ENCODE data around the gene XRCC3. TPM values are rescaled to one million over a fixed set of nuclear protein-coding genes. Genes with fewer than 3 reads are reported as not detected.

Gene XRCC3
- total and polyA plus RNA-seq, 7 experiments from 2014 or later: 5.1 to 38.9 (median 10.2) TPM

GRCh38 chr14:103686831-103687485 is 28.3 kb downstream of the XRCC3 start:
- DNase-seq (no peak), ATAC-seq (no peak)
- Histone ChIP-seq H3K9me3 (ENCODE audit: control insufficient read depth in 2 of 3, low read length in 3 of 3) (no peaks in the 10 kb centered on the region), H3K36me3 (ENCODE audit: control insufficient read depth in 2 of 3, insufficient read depth in 3 of 3, low read length in 3 of 3) (peaks cover 13 to 84% (median 17%) of the 10 kb centered on the region in 3 experiments), H3K27ac (ENCODE audit: low read depth, low read length) (no peak overlapping the region), H3K4me3 (ENCODE audit: low read length) (no peak overlapping the region), H3K27me3 (ENCODE audit: control insufficient read depth in 2 of 2, insufficient read depth in 2 of 2, low read length in 2 of 2) (no peaks in the 10 kb centered on the region), H3K4me1 (ENCODE audit: control insufficient read depth in 2 of 2, insufficient read depth in 2 of 2, low read length in 2 of 2) (no peaks in the 10 kb centered on the region)
- Mint-ChIP-seq H3K36me3 (peaks cover 0 to 21% (median 6%) of the 10 kb centered on the region in 5 donors), H3K4me1 (peaks cover 0 to 4% (median 0%) of the 10 kb centered on the region in 7 donors), H3K27me3 (no peaks in the 10 kb centered on the region), H3K4me3 (no peak overlapping the region), H3K9me3 (no peaks in the 10 kb centered on the region), H3K27ac (no peak overlapping the region)
- ChIA-PET CTCF (no interaction called here), POLR2A (interaction anchor here (1.1 to 1.7 kb wide), 2 partner anchors 9 to 13 kb away, joined by 3 read pairs; no protein-coding TSS in a partner anchor)
- intact Hi-C loops (cut with micrococcal nuclease): loop anchor here in 1 of 2 donors (10.0 kb wide), 1 partner anchor 58 kb away; no protein-coding TSS in a partner anchor

GRCh38 chr14:103685276-103686211 is 29.7 kb downstream of the XRCC3 start:
- H3K27ac Mint-ChIP-seq: no peak overlapping the region
- Histone ChIP-seq H3K4me1 (ENCODE audit: control insufficient read depth in 2 of 2, insufficient read depth in 2 of 2, low read length in 2 of 2) (no peaks in the 10 kb centered on the region), H3K27ac (ENCODE audit: low read depth, low read length) (no peak overlapping the region), H3K4me3 (ENCODE audit: low read length) (no peak overlapping the region), H3K9me3 (ENCODE audit: control insufficient read depth in 2 of 3, low read length in 3 of 3) (no peaks in the 10 kb centered on the region), H3K27me3 (ENCODE audit: control insufficient read depth in 2 of 2, insufficient read depth in 2 of 2, low read length in 2 of 2) (no peaks in the 10 kb centered on the region), H3K36me3 (ENCODE audit: control insufficient read depth in 2 of 3, insufficient read depth in 3 of 3, low read length in 3 of 3) (peaks cover 17 to 91% (median 24%) of the 10 kb centered on the region in 3 experiments)
- ATAC-seq (no peak), DNase-seq (no peak)
- intact Hi-C loops (cut with micrococcal nuclease): loop anchor here in 1 of 2 donors (10.0 kb wide), 1 partner anchor 59 kb away; no protein-coding TSS in a partner anchor
- ChIA-PET CTCF (no interaction called here), POLR2A (interaction anchor here (1.1 kb wide), 1 partner anchor 14 kb away, joined by 3 read pairs; no protein-coding TSS in a partner anchor)
- no peaks in the 10 kb centered on the region for H3K27me3 Mint-ChIP-seq
- no peaks in the 10 kb centered on the region for H3K9me3 Mint-ChIP-seq
- peaks cover 0 to 28% (median 9%) of the 10 kb centered on the region in 5 donors for H3K36me3 Mint-ChIP-seq
- H3K4me3 Mint-ChIP-seq: no peak overlapping the region
- peaks cover 0 to 4% (median 0%) of the 10 kb centered on the region in 7 donors for H3K4me1 Mint-ChIP-seq

- CTCF ChIA-PET: no interaction called here
- Mint-ChIP-seq H3K36me3 (peaks cover 0 to 34% (median 9%) of the 10 kb centered on the region in 5 donors), H3K27ac (no peak overlapping the region), H3K27me3 (no peaks in the 10 kb centered on the region), H3K4me1 (peaks cover 0 to 4% (median 0%) of the 10 kb centered on the region in 7 donors), H3K4me3 (no peak overlapping the region), H3K9me3 (no peaks in the 10 kb centered on the region)
- POLR2A ChIA-PET: no interaction called here
- H3K9me3 ChIP-seq (ENCODE audit: control insufficient read depth in 2 of 3, low read length in 3 of 3): no peaks in the 10 kb centered on the region
- ATAC-seq (no peak), DNase-seq (no peak)
- H3K4me1 ChIP-seq (ENCODE audit: control insufficient read depth in 2 of 2, insufficient read depth in 2 of 2, low read length in 2 of 2): no peaks in the 10 kb centered on the region
- peaks cover 18 to 92% (median 28%) of the 10 kb centered on the region in 3 experiments for H3K36me3 ChIP-seq (ENCODE audit: control insufficient read depth in 2 of 3, insufficient read depth in 3 of 3, low read length in 3 of 3)
- intact Hi-C loops (cut with micrococcal nuclease): loop anchor here in 1 of 2 donors (10.0 kb wide), 1 partner anchor 60 kb away; no protein-coding TSS in a partner anchor
- H3K27me3 ChIP-seq (ENCODE audit: control insufficient read depth in 2 of 2, insufficient read depth in 2 of 2, low read length in 2 of 2): no peaks in the 10 kb centered on the region
- no peak overlapping the region for H3K27ac ChIP-seq (ENCODE audit: low read depth, low read length)
- no peak overlapping the region for H3K4me3 ChIP-seq (ENCODE audit: low read length)
Measured at GRCh38 chr14:103684871-103685270, 30.4 kb downstream of the XRCC3 start.

- H3K36me3 ChIP-seq (ENCODE audit: control insufficient read depth in 2 of 3, insufficient read depth in 3 of 3, low read length in 3 of 3): peaks cover 21 to 92% (median 29%) of the 10 kb centered on the region in 3 experiments
- no peak for ATAC-seq
- Mint-ChIP-seq H3K9me3 (no peaks in the 10 kb centered on the region), H3K4me1 (peaks cover 0 to 2% (median 0%) of the 10 kb centered on the region in 7 donors), H3K4me3 (no peak overlapping the region), H3K36me3 (peaks cover 0 to 35% (median 12%) of the 10 kb centered on the region in 5 donors), H3K27me3 (no peaks in the 10 kb centered on the region), H3K27ac (no peak overlapping the region)
- H3K4me3 ChIP-seq (ENCODE audit: low read length): no peak overlapping the region
- ChIA-PET CTCF (no interaction called here), POLR2A (no interaction called here)
- H3K27me3 ChIP-seq (ENCODE audit: control insufficient read depth in 2 of 2, insufficient read depth in 2 of 2, low read length in 2 of 2): no peaks in the 10 kb centered on the region
- H3K27ac ChIP-seq (ENCODE audit: low read depth, low read length): no peak overlapping the region
- DNase-seq: no peak
- no peaks in the 10 kb centered on the region for H3K9me3 ChIP-seq (ENCODE audit: control insufficient read depth in 2 of 3, low read length in 3 of 3)
- intact Hi-C loops (cut with micrococcal nuclease): loop anchor here in 1 of 2 donors (10.0 kb wide), 1 partner anchor 60 kb away; no protein-coding TSS in a partner anchor
- H3K4me1 ChIP-seq (ENCODE audit: control insufficient read depth in 2 of 2, insufficient read depth in 2 of 2, low read length in 2 of 2): no peaks in the 10 kb centered on the region
Measured at GRCh38 chr14:103684471-103684870, 30.8 kb downstream of the XRCC3 start.

GRCh38 chr14:103683139-103683538 is 32.1 kb downstream of the XRCC3 start:
- Mint-ChIP-seq H3K36me3 (peaks cover 0 to 34% (median 13%) of the 10 kb centered on the region in 5 donors), H3K27me3 (no peaks in the 10 kb centered on the region), H3K27ac (peak overlapping the region in 1 of 9 donors; percentile 19), H3K4me3 (no peak overlapping the region), H3K9me3 (no peaks in the 10 kb centered on the region), H3K4me1 (peaks cover 0 to 6% (median 0%) of the 10 kb centered on the region in 7 donors)
- ChIA-PET CTCF (no interaction called here), POLR2A (no interaction called here)
- DNase-seq (no peak), ATAC-seq (no peak)
- no peaks in the 10 kb centered on the region for H3K9me3 ChIP-seq (ENCODE audit: control insufficient read depth in 2 of 3, low read length in 3 of 3)
- intact Hi-C loops (cut with micrococcal nuclease): loop anchor here in 1 of 2 donors (10.0 kb wide), 1 partner anchor 62 kb away; no protein-coding TSS in a partner anchor
- H3K27ac ChIP-seq (ENCODE audit: low read depth, low read length): no peak overlapping the region
- no peak overlapping the region for H3K4me3 ChIP-seq (ENCODE audit: low read length)
- H3K27me3 ChIP-seq (ENCODE audit: control insufficient read depth in 2 of 2, insufficient read depth in 2 of 2, low read length in 2 of 2): no peaks in the 10 kb centered on the region
- H3K36me3 ChIP-seq (ENCODE audit: control insufficient read depth in 2 of 3, insufficient read depth in 3 of 3, low read length in 3 of 3): peaks cover 21 to 93% (median 29%) of the 10 kb centered on the region in 3 experiments
- H3K4me1 ChIP-seq (ENCODE audit: control insufficient read depth in 2 of 2, insufficient read depth in 2 of 2, low read length in 2 of 2): no peaks in the 10 kb centered on the region

GRCh38 chr14:103680491-103681231 is 34.6 kb downstream of the XRCC3 start:
- CTCF ChIA-PET: interaction anchor here (0.7 to 1.5 kb wide), 3 partner anchors 13 to 74 kb away, joined by 3 read pairs; no protein-coding TSS in a partner anchor
- H3K4me3 ChIP-seq (ENCODE audit: low read length): no peak overlapping the region
- peaks cover 14 to 97% (median 27%) of the 10 kb centered on the region in 3 experiments for H3K36me3 ChIP-seq (ENCODE audit: control insufficient read depth in 2 of 3, insufficient read depth in 3 of 3, low read length in 3 of 3)
- no peaks in the 10 kb centered on the region for H3K9me3 Mint-ChIP-seq
- H3K4me1 ChIP-seq (ENCODE audit: control insufficient read depth in 2 of 2, insufficient read depth in 2 of 2, low read length in 2 of 2): no peaks in the 10 kb centered on the region
- no peak for ATAC-seq
- H3K27ac Mint-ChIP-seq: peak overlapping the region in 2 of 9 donors; percentile 68 to 82
- H3K27ac ChIP-seq (ENCODE audit: low read depth, low read length): no peak overlapping the region
- peaks cover 0 to 42% (median 15%) of the 10 kb centered on the region in 5 donors for H3K36me3 Mint-ChIP-seq
- H3K27me3 ChIP-seq (ENCODE audit: control insufficient read depth in 2 of 2, insufficient read depth in 2 of 2, low read length in 2 of 2): no peaks in the 10 kb centered on the region
- POLR2A ChIA-PET: interaction anchor here (0.6 kb wide), 1 partner anchor 505 kb away, joined by 3 read pairs; no protein-coding TSS in a partner anchor
- no peaks in the 10 kb centered on the region for H3K27me3 Mint-ChIP-seq
- no peak overlapping the region for H3K4me3 Mint-ChIP-seq
- intact Hi-C loops (cut with micrococcal nuclease): loop anchor here in 1 of 2 donors (10.0 kb wide), 1 partner anchor 64 kb away; no protein-coding TSS in a partner anchor
- H3K4me1 Mint-ChIP-seq: peaks cover 0 to 6% (median 3%) of the 10 kb centered on the region in 7 donors
- no peaks in the 10 kb centered on the region for H3K9me3 ChIP-seq (ENCODE audit: control insufficient read depth in 2 of 3, low read length in 3 of 3)
- DNase-seq: no peak
